ENCODE measurements around the gene PSMA4.
"Not testable (repeated sequence)": the region's sequence is repeated elsewhere in the genome, so short reads cannot be mapped to it uniquely, and the experiment has no call there.

PSMA4 gene

GRCh38 chr15:78551902-78552301 lies 11.7 kb downstream of the PSMA4 start:
- DNase-seq (ENCODE audit: low spot score), result no peak

GRCh38 chr15:78552597-78552996 lies 12.4 kb downstream of the PSMA4 start:
- no peak for DNase-seq (ENCODE audit: low spot score)

GRCh38 chr15:78560201-78560600 lies 20.0 kb downstream of the PSMA4 start:
- DNase-seq (ENCODE audit: low spot score), result not testable (repeated sequence)

GRCh38 chr15:78561490-78561889 lies 21.2 kb downstream of the PSMA4 start:
- DNase-seq (ENCODE audit: low spot score), result no peak

- no peak for DNase-seq (ENCODE audit: low spot score)
Measured at GRCh38 chr15:78563092-78563491, 22.8 kb downstream of the PSMA4 start.

- DNase-seq (ENCODE audit: low spot score), result no peak
Measured at GRCh38 chr15:78564743-78565096, 24.5 kb downstream of the PSMA4 start.

GRCh38 chr15:78565097-78565950 lies 25.1 kb downstream of the PSMA4 start, which contains the start of gene CHRNA5:
Gene CHRNA5, plus strand, starts transcription at chr15:78565520. Its CDS starts 200 bp downstream, at chr15:78565720.
- no peak for DNase-seq (ENCODE audit: low spot score)

- no peak for DNase-seq (ENCODE audit: low spot score)
Measured at GRCh38 chr15:78565951-78566774, 25.9 kb downstream of the PSMA4 start.

- no peak for DNase-seq (ENCODE audit: low spot score)
Measured at GRCh38 chr15:78567531-78567930, 27.3 kb downstream of the PSMA4 start.

- no peak for DNase-seq (ENCODE audit: low spot score)
Measured at GRCh38 chr15:78570710-78571109, 30.5 kb downstream of the PSMA4 start.

- no peak for DNase-seq (ENCODE audit: low spot score)
Measured at GRCh38 chr15:78571382-78571781, 31.1 kb downstream of the PSMA4 start.

GRCh38 chr15:78573416-78573815 lies 33.2 kb downstream of the PSMA4 start:
- no peak for DNase-seq (ENCODE audit: low spot score)

GRCh38 chr15:78574944-78575343 lies 34.7 kb downstream of the PSMA4 start:
- no peak for DNase-seq (ENCODE audit: low spot score)

GRCh38 chr15:78597583-78597982 lies 57.3 kb downstream of the PSMA4 start:
- DNase-seq (ENCODE audit: low spot score), result no peak

GRCh38 chr15:78598348-78598747 lies 58.1 kb downstream of the PSMA4 start:
- no peak for DNase-seq (ENCODE audit: low spot score)

GRCh38 chr15:78599189-78599588 lies 58.9 kb downstream of the PSMA4 start:
- no peak for DNase-seq (ENCODE audit: low spot score)

Data from hematopoietic multipotent progenitor cell treated with erythropoietin and hydrocortisone succinate and interleukin-3 and kit ligand, for 17 days (in vitro differentiated cells).